Esophagus muscularis mucosa (tissue), 4 donors: Measurements from ENCODE around the gene TLK1. TPM values are rescaled to one million over a fixed set of nuclear protein-coding genes. Genes with fewer than 3 reads are reported as not detected.

Experiments
- DNase-seq: peaks from one replicate; pipeline ENCODE4 v3.0.0-alpha.2; 2017; ENCODE audit errors: extremely low spot score
- H3K27ac ChIP-seq, 4 donors: fragments of 200-600 bp; sonication (generic); replicated peaks in 1 of 4; 1 replicate in 3 of 4; 2 replicates in 1 of 4; pipeline ENCODE4 v1.5.1; 2016 to 2019; ENCODE audit warnings: mild to moderate bottlenecking in 1 of 4
- H3K27me3 ChIP-seq, 4 donors: fragments of 200-600 bp; sonication (generic); one replicate each; pipeline versions ENCODE4 v1.5.1 to v1.6.0; 2016 to 2019
- H3K36me3 ChIP-seq, 4 donors: fragments of 200-600 bp; sonication (generic); one replicate each; pipeline ENCODE4 v1.5.1; 2016 to 2019
- H3K4me1 ChIP-seq, 4 donors: fragments of 200-600 bp; sonication (generic); one replicate each; pipeline ENCODE4 v1.5.1; 2016 to 2019
- H3K4me3 ChIP-seq, 4 donors: fragments of 200-600 bp; sonication (generic); 1 replicate in 2 of 4; 2 replicates in 2 of 4; pipeline ENCODE4 v1.5.1; 2016 to 2019; ENCODE audit warnings: mild to moderate bottlenecking in 4 of 4, moderate library complexity in 1 of 4
- H3K9me3 ChIP-seq, 4 donors: fragments of 200-600 bp; sonication (generic); 1 replicate in 3 of 4; 2 replicates in 1 of 4; pipeline ENCODE4 v1.5.1; 2016 to 2019
- EP300 ChIP-seq: sonication (generic); formaldehyde crosslinking; IDR thresholded peaks from one replicate; pipeline ENCODE4 v1.6.1; 2017; ENCODE audit warnings: antibody characterized with exemption
- POLR2A ChIP-seq: fragments of 450-650 bp; IDR thresholded peaks from one replicate; pipeline ENCODE4 v1.6.1; 2017; ENCODE audit warnings: antibody characterized with exemption, moderate library complexity, mild to moderate bottlenecking, low read depth
- POLR2AphosphoS5 ChIP-seq, 2 donors: sonication (generic); formaldehyde crosslinking; IDR thresholded peaks; one replicate each; pipeline ENCODE4 v1.6.1; 2017; ENCODE audit warnings: antibody characterized with exemption in 2 of 2
- WGBS: methylation state at CpG from one replicate; pipeline ENCODE4 v1.1.5; 2018; 5-methylcytosine and 5-hydroxymethylcytosine counted together
- intact Hi-C: fragments of 100-400 bp; cut with DNase I; formaldehyde crosslinking; loops from one replicate; pipeline ENCODE4 v1.15.1; 2023
- total RNA-seq, 4 donors: library from RNA; depleted of rRNA; stranded (reverse); fragments of >200 nt; gene quantifications; one replicate each; pipeline versions ENCODE4 v1.1.0 to v1.2.1, GENCODE V29; 2016
- TF ChIP-seq, protein P1 (sequence below), 3 experiments: fragments of 200-600 bp in 2 of 3; fragments of 450-650 bp in 1 of 3; sonication (generic) in 2 of 3; IDR thresholded peaks; one replicate each; pipeline ENCODE4 v1.5.1; 2017 to 2019; ENCODE audit warnings: antibody characterized with exemption in 3 of 3, mild to moderate bottlenecking in 2 of 3, moderate library complexity in 1 of 3

Gene TLK1
- total RNA-seq, 4 donors from 2014 or later, result 27.9 to 46.1 (median 34.0) TPM

- Histone ChIP-seq H3K27me3 (no peaks in the 10 kb centered on the region), H3K4me3 (peak overlapping the region; percentile 73 to 94 (median 90)), H3K9me3 (no peaks in the 10 kb centered on the region), H3K36me3 (no peaks in the 10 kb centered on the region), H3K4me1 (peaks cover 9 to 51% (median 48%) of the 10 kb centered on the region in 4 donors), H3K27ac (peak overlapping the region; percentile 95 to 98 (median 96))
- intact Hi-C loops, result loop anchor here (2.0 to 10.0 kb wide), 3 partner anchors 105 to 258 kb away; no protein-coding TSS in a partner anchor
- TF ChIP-seq POLR2AphosphoS5 (IDR thresholded peaks at IDR 0.05) (no peak), EP300 (no peak), POLR2A (no peak)
- TF ChIP-seq, protein P1, sequence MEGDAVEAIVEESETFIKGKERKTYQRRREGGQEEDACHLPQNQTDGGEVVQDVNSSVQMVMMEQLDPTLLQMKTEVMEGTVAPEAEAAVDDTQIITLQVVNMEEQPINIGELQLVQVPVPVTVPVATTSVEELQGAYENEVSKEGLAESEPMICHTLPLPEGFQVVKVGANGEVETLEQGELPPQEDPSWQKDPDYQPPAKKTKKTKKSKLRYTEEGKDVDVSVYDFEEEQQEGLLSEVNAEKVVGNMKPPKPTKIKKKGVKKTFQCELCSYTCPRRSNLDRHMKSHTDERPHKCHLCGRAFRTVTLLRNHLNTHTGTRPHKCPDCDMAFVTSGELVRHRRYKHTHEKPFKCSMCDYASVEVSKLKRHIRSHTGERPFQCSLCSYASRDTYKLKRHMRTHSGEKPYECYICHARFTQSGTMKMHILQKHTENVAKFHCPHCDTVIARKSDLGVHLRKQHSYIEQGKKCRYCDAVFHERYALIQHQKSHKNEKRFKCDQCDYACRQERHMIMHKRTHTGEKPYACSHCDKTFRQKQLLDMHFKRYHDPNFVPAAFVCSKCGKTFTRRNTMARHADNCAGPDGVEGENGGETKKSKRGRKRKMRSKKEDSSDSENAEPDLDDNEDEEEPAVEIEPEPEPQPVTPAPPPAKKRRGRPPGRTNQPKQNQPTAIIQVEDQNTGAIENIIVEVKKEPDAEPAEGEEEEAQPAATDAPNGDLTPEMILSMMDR (IDR thresholded peaks at IDR 0.05), result peak; percentile 54 to 63 (median 60)
- 0% methylated on average over 23 of the region's 38 CpGs for WGBS
- DNase-seq, result no peak
Observed at GRCh38 chr2:171159372-171160118, 1.1 kb downstream of the TLK1 start.

- WGBS, result 8% methylated on average over 15 of the region's 15 CpGs
- intact Hi-C loops, result loop anchor here (2.0 to 10.0 kb wide), 2 partner anchors 104 to 186 kb away; no protein-coding TSS in a partner anchor
- no peaks in the 10 kb centered on the region for H3K36me3 ChIP-seq
- no peaks in the 10 kb centered on the region for H3K27me3 ChIP-seq
- no peak for DNase-seq
- TF ChIP-seq POLR2AphosphoS5 (IDR thresholded peaks at IDR 0.05) (no peak), EP300 (no peak), POLR2A (no peak)
- TF ChIP-seq, protein P1 (IDR thresholded peaks at IDR 0.05), result no peak
- H3K27ac ChIP-seq, result peak overlapping the region; percentile 95 to 98 (median 96)
- no peaks in the 10 kb centered on the region for H3K9me3 ChIP-seq
- H3K4me1 ChIP-seq, result peaks cover 14 to 57% (median 54%) of the 10 kb centered on the region in 4 donors
- peak overlapping the region; percentile 73 to 94 (median 90) for H3K4me3 ChIP-seq
Observed at GRCh38 chr2:171158790-171159371, 1.8 kb downstream of the TLK1 start.

DNA sequence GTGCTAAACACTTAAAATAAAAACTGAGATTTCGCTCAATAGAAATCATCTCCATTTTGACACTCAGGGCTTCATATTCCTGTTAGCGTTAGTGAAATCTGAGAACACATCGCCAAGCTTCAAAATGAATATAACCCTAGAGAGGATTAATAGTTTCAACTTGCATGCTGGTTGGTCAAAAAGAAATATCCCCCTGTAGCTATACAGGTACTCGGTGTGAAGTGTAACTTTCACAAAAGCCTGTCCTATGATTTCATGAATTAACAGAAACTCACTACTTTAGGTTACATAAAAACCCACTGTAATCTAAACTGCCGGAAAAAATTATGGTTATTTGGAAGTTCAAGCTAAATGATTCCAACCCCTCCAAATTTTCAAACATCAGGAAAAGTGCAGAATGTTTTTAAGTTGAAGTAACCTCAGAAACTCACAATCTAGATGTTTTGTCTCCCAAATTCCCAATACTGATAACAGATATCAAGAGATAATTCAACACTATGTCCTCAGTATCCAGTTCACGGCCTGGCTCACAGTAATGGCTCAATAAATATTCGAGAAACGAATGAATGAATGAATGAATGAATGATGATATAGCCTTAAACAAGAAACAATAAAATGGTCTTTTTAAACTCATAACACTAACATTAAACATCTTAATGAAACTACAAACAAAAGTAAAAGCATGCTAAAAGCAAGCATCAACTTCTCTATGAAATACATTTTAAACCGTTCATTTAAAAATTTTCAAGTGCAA is 2.5 kb downstream of the TLK1 start:
- Histone ChIP-seq H3K9me3 (no peaks in the 10 kb centered on the region), H3K4me1 (peaks cover 14 to 64% (median 61%) of the 10 kb centered on the region in 4 donors), H3K36me3 (no peaks in the 10 kb centered on the region), H3K27ac (no peak overlapping the region), H3K4me3 (peak overlapping the region; percentile 73 to 94 (median 90)), H3K27me3 (no peaks in the 10 kb centered on the region)
- 55% methylated on average over 9 of the region's 9 CpGs for WGBS
- intact Hi-C loops, result loop anchor here (2.0 to 10.0 kb wide), 2 partner anchors 103 to 185 kb away; no protein-coding TSS in a partner anchor
- TF ChIP-seq POLR2AphosphoS5 (IDR thresholded peaks at IDR 0.05), result no peak
- TF ChIP-seq, protein P1 (IDR thresholded peaks at IDR 0.05), result no peak
- no peak for TF ChIP-seq EP300
- TF ChIP-seq POLR2A, result no peak
- no peak for DNase-seq

GRCh38 chr2:171157109-171157500 is 3.6 kb downstream of the TLK1 start:
- Histone ChIP-seq H3K27me3 (no peaks in the 10 kb centered on the region), H3K9me3 (no peaks in the 10 kb centered on the region), H3K4me1 (peaks cover 14 to 63% (median 61%) of the 10 kb centered on the region in 4 donors), H3K36me3 (no peaks in the 10 kb centered on the region), H3K4me3 (no peak overlapping the region), H3K27ac (no peak overlapping the region)
- intact Hi-C loops, result loop anchor here (10.0 kb wide), 1 partner anchor 102 kb away; no protein-coding TSS in a partner anchor
- DNase-seq, result no peak
- WGBS, result 90% methylated on average over 3 of the region's 3 CpGs
- TF ChIP-seq POLR2A (no peak), POLR2AphosphoS5 (IDR thresholded peaks at IDR 0.05) (no peak), EP300 (no peak)
